Calu3 (cell line): Measurements from ENCODE around the gene CAMK2N1. TPM values are rescaled to one million over a fixed set of nuclear protein-coding genes. Genes with fewer than 3 reads are reported as not detected.

Source experiments
- BruUV-seq: library from RNA; stranded (reverse); fragments of 400-500 nt; replicated peaks from 2 replicates; lab custom pipeline; 2021; lab: Mats Ljungman, UMichigan
- CTCF ChIA-PET: fragments of 300-600 bp; sonication (Branson Sonifier 250); formaldehyde crosslinking; loops from one replicate; lab custom pipeline; 2022; ENCODE audit warnings: antibody characterized with exemption; lab: Charles Lee
- DNase-seq: peaks from one replicate; pipeline ENCODE4 v3.0.0; 2022
- H3K27ac Mint-ChIP-seq: one replicate; pipeline ENCODE4 v1.8.0; 2022; ENCODE audit warnings: mixed read lengths; ENCODE audit not compliant: unreplicated experiment
- H3K27me3 Mint-ChIP-seq: one replicate; pipeline ENCODE4 v1.8.0; 2022; ENCODE audit warnings: mixed read lengths; ENCODE audit not compliant: unreplicated experiment
- H3K36me3 Mint-ChIP-seq: one replicate; pipeline ENCODE4 v1.8.0; 2022; ENCODE audit warnings: mild to moderate bottlenecking, moderate library complexity, mixed read lengths; ENCODE audit not compliant: insufficient read depth, unreplicated experiment
- H3K4me1 Mint-ChIP-seq: one replicate; pipeline ENCODE4 v1.8.0; 2022; ENCODE audit warnings: mild to moderate bottlenecking, low read depth, mixed read lengths; ENCODE audit not compliant: unreplicated experiment
- H3K4me3 Mint-ChIP-seq: one replicate; pipeline ENCODE4 v1.8.0; 2022; ENCODE audit warnings: mild to moderate bottlenecking, low read depth, moderate library complexity, mixed read lengths; ENCODE audit not compliant: unreplicated experiment
- H3K9me3 Mint-ChIP-seq: one replicate; pipeline ENCODE4 v1.8.0; 2022; ENCODE audit warnings: low read depth, mixed read lengths; ENCODE audit not compliant: unreplicated experiment
- intact Hi-C: fragments of 100-400 bp; cut with micrococcal nuclease; formaldehyde crosslinking; loops from one replicate; pipeline ENCODE4 v1.10.0; 2022; ENCODE audit not compliant: unreplicated experiment
- total RNA-seq: library from RNA; stranded (reverse); gene quantifications from 2 replicates; pipeline ENCODE4 v1.2.3, GENCODE V29; 2022
- TF ChIP-seq, protein P1 (sequence below): fragments of 200-600 bp; IDR thresholded peaks from one replicate; pipeline ENCODE4 v1.8.0; 2022; ENCODE audit warnings: antibody characterized with exemption; ENCODE audit not compliant: unreplicated experiment

Gene CAMK2N1
- total RNA-seq, 1 experiment from 2014 or later = 56.0 TPM

DNA sequence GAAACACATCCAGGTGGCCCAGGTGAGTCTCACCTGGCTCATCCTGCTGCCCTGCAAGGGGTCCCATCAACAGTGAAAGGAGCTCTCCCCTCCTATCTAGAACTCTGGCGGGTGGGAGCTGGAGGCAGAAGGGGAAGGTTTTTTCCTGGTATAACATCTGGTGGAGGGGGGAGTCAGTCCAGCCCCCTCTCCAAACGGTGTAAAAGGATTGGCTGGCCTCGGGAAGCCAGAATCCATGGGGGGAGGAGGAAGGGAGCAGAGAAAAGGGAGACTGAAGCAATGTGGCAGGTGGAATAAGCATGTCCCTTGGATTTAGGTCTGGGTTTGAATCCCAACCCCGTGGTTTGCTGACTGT, 1.2 kb upstream of the CAMK2N1 start:
- intact Hi-C loops = no loop called here
- DNase-seq = no peak
- H3K27ac Mint-ChIP-seq = no peak overlapping the region
- TF ChIP-seq, protein P1, sequence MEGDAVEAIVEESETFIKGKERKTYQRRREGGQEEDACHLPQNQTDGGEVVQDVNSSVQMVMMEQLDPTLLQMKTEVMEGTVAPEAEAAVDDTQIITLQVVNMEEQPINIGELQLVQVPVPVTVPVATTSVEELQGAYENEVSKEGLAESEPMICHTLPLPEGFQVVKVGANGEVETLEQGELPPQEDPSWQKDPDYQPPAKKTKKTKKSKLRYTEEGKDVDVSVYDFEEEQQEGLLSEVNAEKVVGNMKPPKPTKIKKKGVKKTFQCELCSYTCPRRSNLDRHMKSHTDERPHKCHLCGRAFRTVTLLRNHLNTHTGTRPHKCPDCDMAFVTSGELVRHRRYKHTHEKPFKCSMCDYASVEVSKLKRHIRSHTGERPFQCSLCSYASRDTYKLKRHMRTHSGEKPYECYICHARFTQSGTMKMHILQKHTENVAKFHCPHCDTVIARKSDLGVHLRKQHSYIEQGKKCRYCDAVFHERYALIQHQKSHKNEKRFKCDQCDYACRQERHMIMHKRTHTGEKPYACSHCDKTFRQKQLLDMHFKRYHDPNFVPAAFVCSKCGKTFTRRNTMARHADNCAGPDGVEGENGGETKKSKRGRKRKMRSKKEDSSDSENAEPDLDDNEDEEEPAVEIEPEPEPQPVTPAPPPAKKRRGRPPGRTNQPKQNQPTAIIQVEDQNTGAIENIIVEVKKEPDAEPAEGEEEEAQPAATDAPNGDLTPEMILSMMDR = no peak
- CTCF ChIA-PET = no interaction called here
- H3K9me3 Mint-ChIP-seq = no peaks in the 10 kb centered on the region
- H3K27me3 Mint-ChIP-seq = no peaks in the 10 kb centered on the region
- no TSS peak for BruUV-seq
- peaks cover 41% of the 10 kb centered on the region for H3K36me3 Mint-ChIP-seq
- H3K4me1 Mint-ChIP-seq = peaks cover 32% of the 10 kb centered on the region
- peak overlapping the region; percentile 99 for H3K4me3 Mint-ChIP-seq

DNA sequence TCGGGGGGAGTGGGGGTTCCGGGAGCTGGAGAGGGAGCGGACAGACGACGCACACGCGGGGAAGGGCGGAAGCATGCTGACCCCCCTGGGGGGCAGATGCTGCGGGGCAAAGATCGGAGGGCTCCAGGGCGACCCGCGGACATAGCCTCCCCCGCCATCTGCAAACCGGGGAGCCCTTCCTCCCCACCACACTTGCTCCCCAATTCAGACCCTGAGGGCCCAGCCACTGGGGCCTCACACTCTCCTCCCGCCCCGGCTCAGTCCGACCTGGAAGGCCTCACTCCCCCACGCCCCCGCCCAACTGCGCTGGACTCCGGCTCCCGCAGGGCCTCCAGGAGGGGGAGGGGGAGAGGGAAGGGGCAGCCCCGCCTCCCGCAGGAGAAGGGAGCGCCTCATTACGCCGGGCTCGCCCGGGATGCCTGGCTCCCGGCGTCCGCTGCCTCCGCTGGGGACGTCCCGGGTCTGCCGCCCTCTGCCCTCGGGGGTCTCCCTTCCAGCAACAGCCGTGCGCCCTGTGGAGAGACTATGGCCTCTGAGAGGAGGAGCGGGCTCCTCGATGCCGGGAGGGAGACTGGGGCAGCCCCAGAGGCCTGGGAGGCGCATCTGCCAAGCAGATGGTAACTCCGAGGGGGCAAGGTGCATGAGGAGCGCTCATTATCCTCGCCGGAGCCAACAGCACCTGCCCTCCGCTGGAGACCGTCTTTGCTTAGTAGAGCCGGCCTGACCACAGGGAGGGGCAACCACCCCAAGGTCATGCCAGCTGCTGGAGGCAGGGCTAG, 636 bp upstream of the CAMK2N1 start:
- Mint-ChIP-seq H3K4me1 (peaks cover 37% of the 10 kb centered on the region), H3K27me3 (no peaks in the 10 kb centered on the region), H3K9me3 (no peaks in the 10 kb centered on the region), H3K36me3 (peaks cover 46% of the 10 kb centered on the region), H3K27ac (no peak overlapping the region), H3K4me3 (peak overlapping the region; percentile 99)
- peak; percentile 78 for DNase-seq
- CTCF ChIA-PET = interaction anchor here (0.7 kb wide), 1 partner anchor 9 kb away, joined by 3 read pairs; no protein-coding TSS in a partner anchor
- BruUV-seq = no TSS peak
- intact Hi-C loops = no loop called here
- TF ChIP-seq, protein P1 = no peak

DNA sequence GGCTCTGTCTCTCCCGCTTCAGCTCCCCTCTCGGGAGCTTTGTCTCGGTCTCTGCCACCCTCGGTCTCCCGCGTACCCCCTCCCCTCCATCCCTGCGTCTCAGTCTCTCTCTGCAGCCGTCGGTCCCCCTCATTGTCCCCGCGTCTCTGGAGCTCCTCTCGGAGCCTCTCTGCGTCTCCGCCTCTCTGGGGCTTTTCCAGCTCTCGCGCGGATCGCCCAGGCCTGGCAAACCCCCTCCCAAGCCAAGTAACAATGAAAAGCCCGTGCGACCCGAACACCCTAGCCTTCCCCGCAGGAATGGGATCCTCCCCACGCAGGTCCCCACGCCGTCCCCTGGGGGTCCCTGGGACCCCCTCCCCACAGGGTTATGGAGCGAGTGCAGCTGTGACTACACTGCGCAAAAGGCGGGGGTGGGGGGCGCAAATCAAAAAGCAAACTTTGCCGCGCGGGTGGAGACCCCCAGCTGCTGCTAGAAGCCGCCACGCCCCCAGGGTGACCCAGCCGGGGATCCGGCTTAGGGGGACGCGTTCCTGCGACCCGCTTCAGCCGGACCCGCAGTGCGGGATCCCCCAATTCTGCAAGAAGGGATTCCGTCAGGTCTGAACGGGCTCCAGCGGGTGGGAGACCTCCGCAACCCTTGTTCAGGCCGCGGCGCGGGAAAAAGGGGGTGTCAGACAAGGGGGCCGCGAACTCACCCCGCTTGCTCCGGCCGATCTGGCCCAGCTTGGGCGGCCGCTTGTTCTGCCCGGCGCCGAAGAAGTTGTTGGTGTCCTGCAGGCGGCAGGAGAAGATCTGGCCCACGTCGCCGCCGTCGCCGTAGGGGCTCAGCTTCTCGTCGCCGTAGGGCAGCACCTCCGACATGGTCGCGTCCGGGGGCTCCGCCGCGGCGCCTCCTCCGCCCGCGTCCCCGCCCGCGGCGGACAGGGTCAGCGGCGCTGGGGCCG, 1.2 kb downstream of the CAMK2N1 start:
- H3K4me3 Mint-ChIP-seq = peak overlapping the region; percentile 99
- no TSS peak for BruUV-seq
- H3K4me1 Mint-ChIP-seq = peaks cover 56% of the 10 kb centered on the region
- H3K9me3 Mint-ChIP-seq = no peaks in the 10 kb centered on the region
- intact Hi-C loops = no loop called here
- peaks cover 65% of the 10 kb centered on the region for H3K36me3 Mint-ChIP-seq
- CTCF ChIA-PET = interaction anchor here (0.5 kb wide), 2 partner anchors 18 to 1105 kb away, joined by 3 read pairs; no protein-coding TSS in a partner anchor
- no peaks in the 10 kb centered on the region for H3K27me3 Mint-ChIP-seq
- peak overlapping the region; percentile 94 for H3K27ac Mint-ChIP-seq
- TF ChIP-seq, protein P1 = no peak
- no peak for DNase-seq

DNA sequence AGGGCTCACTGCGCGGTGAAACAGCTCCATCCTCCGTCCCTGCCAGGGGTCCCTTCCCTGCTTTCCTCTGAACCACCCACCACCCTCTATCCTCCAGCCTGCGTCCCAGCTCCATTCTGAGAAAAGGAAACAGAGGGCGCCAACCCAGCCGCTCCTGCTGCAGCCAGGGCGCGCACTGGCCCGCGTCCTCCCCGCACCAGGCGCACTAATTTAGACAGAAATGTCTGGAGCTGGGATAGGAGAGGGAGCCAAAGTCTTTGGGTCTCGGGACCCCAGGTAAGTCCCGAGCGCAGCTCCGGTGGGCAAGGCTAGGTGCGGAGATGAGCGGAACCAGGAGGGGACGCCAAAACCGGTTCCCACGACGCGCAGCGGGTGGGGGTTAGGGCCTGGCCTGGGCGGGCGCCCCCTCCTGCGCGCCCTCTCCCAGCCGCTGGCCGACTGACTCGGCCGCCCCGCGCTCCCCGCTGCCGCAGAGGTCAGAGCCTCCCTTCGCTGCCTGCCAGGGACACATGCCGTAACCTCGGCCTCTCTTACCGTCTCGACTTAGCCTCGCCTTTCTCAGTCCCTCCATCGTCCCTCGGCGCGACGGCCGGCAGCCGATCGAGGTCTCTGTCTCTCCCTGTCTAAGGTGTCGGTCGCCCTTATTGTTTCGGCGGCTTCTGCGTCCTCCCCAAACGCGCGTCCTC, 2.0 kb downstream of the CAMK2N1 start:
- Mint-ChIP-seq H3K36me3 (peaks cover 66% of the 10 kb centered on the region), H3K27me3 (no peaks in the 10 kb centered on the region), H3K9me3 (no peaks in the 10 kb centered on the region), H3K4me1 (peaks cover 64% of the 10 kb centered on the region), H3K27ac (peak overlapping the region; percentile 94), H3K4me3 (peak overlapping the region; percentile 99)
- intact Hi-C loops = no loop called here
- no peak for DNase-seq
- CTCF ChIA-PET = interaction anchor here (1.1 kb wide), 1 partner anchor 9 kb away, joined by 3 read pairs; no protein-coding TSS in a partner anchor
- TF ChIP-seq, protein P1 = no peak
- BruUV-seq = no TSS peak
